Hematopoietic multipotent progenitor cell treated with erythropoietin and hydrocortisone succinate and interleukin-3 and kit ligand, for 15 days (in vitro differentiated cells): ENCODE measurements around the gene GTSE1.

Experiments
- DNase-seq: peaks from one replicate; pipeline ENCODE4 v3.0.0-alpha.2; 2015; ENCODE audit warnings: low spot score

Gene GTSE1

GRCh38 chr22:46275455-46276122 is 21.1 kb upstream of the GTSE1 start:
- DNase-seq, result no peak

GRCh38 chr22:46276563-46276962 is 20.1 kb upstream of the GTSE1 start:
- DNase-seq, result no peak

GRCh38 chr22:46278656-46279645 is 17.7 kb upstream of the GTSE1 start:
- DNase-seq, result no peak

- no peak for DNase-seq
Measured at GRCh38 chr22:46280063-46280817, 16.4 kb upstream of the GTSE1 start.

- no peak for DNase-seq
Measured at GRCh38 chr22:46280999-46281623, 15.6 kb upstream of the GTSE1 start.

GRCh38 chr22:46281866-46282678 is 14.6 kb upstream of the GTSE1 start:
- no peak for DNase-seq

GRCh38 chr22:46286006-46286405 is 10.7 kb upstream of the GTSE1 start:
- DNase-seq, result no peak

- no peak for DNase-seq
Measured at GRCh38 chr22:46286941-46287872, 9.5 kb upstream of the GTSE1 start.

- no peak for DNase-seq
Measured at GRCh38 chr22:46287873-46288751, 8.6 kb upstream of the GTSE1 start.

- no peak for DNase-seq
Measured at GRCh38 chr22:46288846-46289243, 7.8 kb upstream of the GTSE1 start.

GRCh38 chr22:46289244-46289891 is 7.3 kb upstream of the GTSE1 start:
- DNase-seq, result no peak

- DNase-seq, result no peak
Measured at GRCh38 chr22:46290121-46290842, 6.4 kb upstream of the GTSE1 start.

- no peak for DNase-seq
Measured at GRCh38 chr22:46290843-46291785, 5.6 kb upstream of the GTSE1 start.

GRCh38 chr22:46292173-46292572 is 4.5 kb upstream of the GTSE1 start:
- DNase-seq, result no peak

GRCh38 chr22:46292732-46293131 is 3.9 kb upstream of the GTSE1 start:
- no peak for DNase-seq

- no peak for DNase-seq
Measured at GRCh38 chr22:46293577-46294260, 3.0 kb upstream of the GTSE1 start.
